Measurements from ENCODE around the gene RFC5. TPM values are rescaled to one million over a fixed set of nuclear protein-coding genes. Genes with fewer than 3 reads are reported as not detected.
"Not testable (repeated sequence)": the region's sequence is repeated elsewhere in the genome, so short reads cannot be mapped to it uniquely, and the experiment has no call there.

The RFC5 gene
- 30.4 and 39.4 TPM in 2 replicates for total RNA-seq (2014; rRNA removed; shearing (Covaris generic))

DNA sequence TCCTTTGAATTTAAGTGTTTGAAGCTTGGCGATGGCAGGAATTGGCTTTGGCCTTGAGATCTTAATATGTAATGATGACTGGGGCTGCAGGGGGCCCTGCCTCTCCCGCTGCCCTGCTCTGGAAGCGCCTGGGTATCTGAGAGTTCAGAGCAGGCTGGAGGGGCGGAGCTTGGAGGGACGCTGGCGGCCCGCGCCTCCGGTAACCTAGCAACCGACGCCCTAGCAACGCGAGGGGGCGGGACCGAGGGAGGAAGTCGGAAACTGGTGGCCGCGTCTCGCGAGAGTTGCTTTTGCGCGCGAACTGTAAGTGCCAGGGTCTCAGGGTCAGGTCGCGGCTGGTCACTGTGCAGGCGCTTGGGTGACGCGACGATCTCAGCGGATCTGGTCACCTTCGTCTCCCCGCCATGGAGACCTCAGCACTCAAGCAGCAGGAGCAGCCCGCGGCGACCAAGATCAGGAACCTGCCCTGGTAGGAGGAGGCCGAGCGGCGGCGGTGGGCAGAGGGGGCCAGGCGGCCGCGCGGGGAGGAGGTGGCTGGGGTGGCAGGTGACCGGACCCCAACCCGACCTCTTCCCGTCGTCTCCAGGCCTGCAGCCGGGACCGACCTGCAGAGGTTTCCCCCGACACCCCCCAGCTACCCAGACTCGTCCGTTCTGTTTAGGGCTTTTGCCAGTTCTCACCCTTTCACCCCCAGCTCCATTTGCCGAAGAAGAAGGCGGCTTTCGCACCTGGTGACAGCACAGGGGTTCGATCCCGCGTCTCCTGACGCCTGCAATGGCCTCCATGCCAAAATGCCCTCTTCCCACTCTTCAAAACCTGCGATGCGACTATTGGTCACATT is at the start of gene RFC5:
TSS of gene RFC5 (plus strand) at position 280 of the 841 bp plus-strand sequence. CDS start at position 405, 125 bp downstream.
- peak; percentile 90 for DNase-seq (ENCODE audit: low spot score)

DNA sequence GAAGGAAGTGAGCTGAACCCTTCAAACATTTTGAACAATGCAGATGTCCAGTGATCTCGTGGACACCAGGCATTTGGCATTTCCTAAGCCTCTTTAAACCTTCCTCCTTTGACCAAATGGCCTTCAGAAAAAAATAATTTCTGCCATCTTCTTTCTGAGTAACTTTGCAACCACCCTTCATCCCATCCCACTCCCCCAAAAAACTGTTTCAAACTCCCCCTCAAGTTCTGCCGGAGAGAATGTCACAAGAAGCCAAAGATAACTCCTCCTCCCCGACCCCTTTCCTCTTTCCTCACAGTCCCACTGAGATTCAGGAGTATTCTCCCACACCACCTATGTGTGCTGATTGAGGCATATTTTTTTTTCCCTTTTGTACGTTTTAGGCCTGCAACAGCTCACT is 49.5 kb upstream of the RFC5 start:
- DNase-seq (ENCODE audit: low spot score): no peak

GRCh38 chr12:117967512-117967911 is 49.0 kb upstream of the RFC5 start:
- DNase-seq (ENCODE audit: low spot score): no peak

GRCh38 chr12:117968151-117968789 is 48.2 kb upstream of the RFC5 start:
- no peak for DNase-seq (ENCODE audit: low spot score)

DNA sequence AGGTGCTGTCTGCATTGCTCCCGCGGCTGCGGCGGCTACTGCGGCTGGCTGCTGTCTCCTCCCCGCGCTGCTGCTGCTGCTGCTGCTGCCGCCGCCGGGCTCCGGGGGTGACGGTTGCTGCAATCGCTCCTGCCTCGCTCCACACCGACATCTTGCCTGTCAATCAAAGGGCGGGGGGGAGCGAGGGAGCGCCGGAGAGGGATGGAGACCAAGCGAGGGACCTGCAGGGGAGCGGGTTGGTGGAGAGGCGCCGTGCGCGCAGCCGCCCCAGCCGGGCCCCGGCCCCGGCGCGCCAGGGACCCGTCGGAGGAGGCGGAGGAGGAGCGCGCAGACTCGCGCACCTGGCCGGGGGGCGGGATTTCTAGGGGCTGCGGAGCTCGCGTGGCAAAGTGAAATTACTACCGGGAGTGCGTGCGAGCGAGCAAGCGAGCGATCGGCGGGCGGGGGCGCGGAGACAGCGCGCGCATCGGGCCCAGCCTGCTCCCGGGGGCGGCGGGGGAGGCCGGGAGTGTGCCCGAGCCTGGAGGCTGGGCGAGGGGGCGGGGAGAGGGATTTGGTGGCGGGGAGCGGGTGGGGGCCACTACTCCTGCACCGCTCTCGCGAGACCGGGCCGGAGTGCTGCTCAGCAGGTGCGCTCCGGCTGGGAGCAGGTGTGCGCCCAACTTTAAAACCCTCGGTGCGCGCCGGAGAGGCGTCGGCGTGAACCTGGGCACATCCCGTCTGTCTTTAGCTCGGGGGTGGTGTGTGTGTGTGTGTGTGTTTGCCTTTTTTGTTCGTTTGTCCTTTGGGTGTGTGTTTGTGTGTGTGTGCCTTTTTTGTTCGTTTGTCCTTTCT is 47.5 kb upstream of the RFC5 start, which contains the start of gene KSR2:
TSS of gene KSR2 (minus strand) at position 165 of the 834 bp plus-strand sequence. CDS start 735 bp downstream, outside the sequence.
- peak; percentile 36 for DNase-seq (ENCODE audit: low spot score)

DNA sequence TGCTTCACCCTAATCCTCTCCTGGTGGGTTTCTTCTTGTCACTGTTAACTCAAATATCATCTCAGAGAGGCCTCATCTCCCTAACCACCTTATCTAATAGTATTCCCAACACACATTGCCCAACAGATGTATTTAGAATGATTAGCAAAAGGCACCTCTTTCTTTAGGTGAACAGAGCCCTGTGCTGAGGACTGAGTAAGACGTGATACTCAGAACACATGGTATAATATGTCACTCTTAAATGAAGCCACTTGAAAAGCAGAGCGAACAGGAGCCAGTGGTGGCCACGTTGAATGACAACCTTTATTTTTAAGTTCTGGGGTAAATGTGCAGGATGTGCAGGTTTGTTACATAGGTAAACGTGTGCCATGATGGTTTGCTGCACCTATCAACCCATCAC is 46.2 kb upstream of the RFC5 start:
- no peak for DNase-seq (ENCODE audit: low spot score)

GRCh38 chr12:117972301-117972700 is 44.2 kb upstream of the RFC5 start:
- DNase-seq (ENCODE audit: low spot score): no peak

GRCh38 chr12:117975006-117975405 is 41.5 kb upstream of the RFC5 start:
- DNase-seq (ENCODE audit: low spot score): no peak

DNA sequence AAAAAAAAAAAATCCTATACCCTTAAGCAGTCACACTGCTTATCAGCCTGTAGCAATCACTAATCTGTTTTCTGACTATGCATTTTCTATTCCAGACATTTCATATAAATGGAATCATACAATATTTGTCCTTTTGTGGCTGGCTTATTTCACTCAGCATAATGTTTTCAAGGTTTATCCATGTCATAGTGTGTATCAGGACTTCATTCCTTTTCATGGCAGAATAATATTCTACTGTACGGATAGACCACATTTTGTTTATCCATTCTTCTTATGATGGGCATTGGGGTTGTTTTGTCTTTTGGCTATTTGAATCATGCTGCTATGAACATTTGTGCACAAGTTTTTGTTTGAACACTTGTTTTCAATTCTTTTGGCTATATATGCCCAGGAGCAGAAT is 39.1 kb upstream of the RFC5 start:
- no peak for DNase-seq (ENCODE audit: low spot score)

DNA sequence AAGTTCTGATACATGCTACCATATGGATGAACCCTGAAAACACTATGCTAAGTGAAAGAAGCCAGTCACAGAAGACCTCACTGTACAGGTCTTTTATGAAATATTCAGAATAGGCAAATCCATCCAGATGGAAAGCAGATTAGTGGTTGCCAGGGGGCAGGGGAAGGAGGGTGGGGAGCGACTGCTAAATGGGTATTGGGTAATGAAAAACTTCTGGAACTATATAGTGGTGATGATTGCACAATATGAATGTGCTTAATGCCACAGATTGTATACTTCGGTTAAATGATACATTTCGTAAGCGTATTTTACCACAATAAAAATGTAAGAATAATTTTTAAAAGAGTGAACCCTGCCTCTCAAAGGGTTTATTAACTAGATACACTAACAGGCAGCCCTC is 35.9 kb upstream of the RFC5 start:
- no peak for DNase-seq (ENCODE audit: low spot score)

DNA sequence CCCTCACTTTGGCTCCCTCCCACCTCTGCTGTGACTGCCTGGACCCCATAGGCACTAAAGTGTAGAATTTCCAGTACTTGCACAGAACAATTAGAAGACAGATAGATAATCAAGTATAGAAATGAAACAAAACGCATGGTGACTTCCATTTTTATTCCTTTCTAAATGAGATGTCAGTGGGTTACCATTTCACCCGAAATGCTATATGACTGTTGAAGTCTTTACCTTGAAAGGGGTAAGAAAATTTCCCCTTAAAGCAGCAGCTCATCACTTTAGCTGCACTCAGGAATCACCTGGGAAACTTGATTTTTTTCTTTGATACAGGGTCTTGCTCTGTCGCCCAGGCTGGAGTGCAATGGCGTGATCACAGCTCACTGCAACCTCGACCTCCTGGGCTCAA is 35.2 kb upstream of the RFC5 start:
- DNase-seq (ENCODE audit: low spot score): no peak

DNA sequence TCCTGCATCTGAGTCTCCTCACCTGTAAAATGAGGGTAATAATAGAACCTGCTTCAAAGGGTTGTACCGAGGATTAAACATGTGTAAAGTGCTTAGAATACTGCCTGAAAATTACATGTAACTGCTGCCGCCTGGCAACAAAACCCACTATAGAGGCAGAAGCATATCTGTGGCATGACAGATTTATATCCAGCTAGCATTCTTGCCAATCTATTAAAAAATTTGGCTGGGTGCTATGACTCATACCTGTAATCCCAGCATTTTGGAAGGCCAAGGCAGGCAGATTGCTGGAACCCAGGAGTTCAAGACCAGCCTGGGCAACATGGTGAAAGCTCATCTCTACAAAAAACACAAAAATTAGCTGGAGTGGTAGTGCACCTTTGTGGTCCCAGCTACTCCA is 31.3 kb upstream of the RFC5 start:
- DNase-seq (ENCODE audit: low spot score): peak; percentile 10

GRCh38 chr12:117986705-117987469 is 29.6 kb upstream of the RFC5 start:
- DNase-seq (ENCODE audit: low spot score): peak; percentile 84

GRCh38 chr12:117994551-117995438 is 21.7 kb upstream of the RFC5 start:
- DNase-seq (ENCODE audit: low spot score): no peak

DNA sequence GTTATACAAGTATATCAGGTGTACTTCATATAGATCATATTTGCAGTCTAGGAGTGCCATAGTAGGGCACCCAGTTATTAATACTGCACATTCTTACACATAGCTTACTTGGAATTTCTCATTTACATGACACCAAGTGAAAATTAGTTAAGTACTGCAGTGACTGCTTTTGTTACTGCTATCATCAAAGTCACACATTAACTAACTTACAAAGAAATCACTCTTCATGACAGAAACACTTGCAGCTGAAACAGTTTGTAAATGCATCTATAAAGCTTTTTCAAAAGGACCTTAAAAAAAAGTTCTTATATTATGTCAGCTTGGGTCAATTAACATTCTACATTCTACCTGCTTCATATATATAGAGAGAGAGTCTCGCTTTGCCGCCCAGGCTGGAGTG is 17.8 kb upstream of the RFC5 start:
- DNase-seq (ENCODE audit: low spot score): no peak

DNA sequence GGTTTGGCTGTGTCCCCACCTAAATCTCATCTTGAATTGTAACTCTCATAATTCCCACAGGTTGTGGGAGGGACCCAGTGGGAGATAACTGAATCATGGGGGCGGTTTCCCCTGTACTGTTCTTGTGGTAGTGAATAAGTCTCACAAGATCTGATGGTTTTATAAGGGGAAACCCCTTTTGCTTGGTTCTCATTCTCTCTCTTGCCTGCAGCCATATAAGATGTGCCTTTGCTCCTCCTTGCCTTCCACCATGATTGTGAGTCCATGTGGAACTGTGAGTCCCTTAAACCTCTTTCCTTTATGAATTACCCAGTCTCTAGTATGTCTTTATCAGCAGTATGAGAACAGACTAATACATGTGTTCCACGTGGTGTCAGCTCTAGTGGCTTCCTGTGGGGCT is 16.7 kb upstream of the RFC5 start:
- not testable (repeated sequence) for DNase-seq (ENCODE audit: low spot score)

DNA sequence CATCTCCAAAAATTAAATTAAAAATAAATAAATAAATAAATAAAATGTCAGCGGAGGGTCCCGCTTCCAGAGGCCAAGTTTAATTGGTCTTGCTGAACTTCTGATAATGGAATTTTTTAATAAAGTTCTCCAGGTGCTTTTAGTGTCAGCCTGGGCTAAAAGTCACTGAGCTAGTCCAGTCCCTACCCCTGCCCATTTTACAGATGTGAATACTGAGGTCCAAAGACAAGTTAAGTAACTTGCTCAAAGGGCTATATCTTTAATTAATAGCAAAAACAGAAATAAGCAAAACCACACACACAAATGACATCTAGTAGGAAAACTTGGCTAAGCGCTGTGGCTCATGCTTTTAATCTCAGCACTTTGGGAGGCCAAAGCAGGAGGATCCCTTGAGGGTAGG is 5.6 kb upstream of the RFC5 start:
- DNase-seq (ENCODE audit: low spot score): no peak

GRCh38 chr12:118011377-118011776 is 5.1 kb upstream of the RFC5 start:
- no peak for DNase-seq (ENCODE audit: low spot score)

- no peak for DNase-seq (ENCODE audit: low spot score)
Measured at GRCh38 chr12:118011961-118012360, 4.5 kb upstream of the RFC5 start.

DNA sequence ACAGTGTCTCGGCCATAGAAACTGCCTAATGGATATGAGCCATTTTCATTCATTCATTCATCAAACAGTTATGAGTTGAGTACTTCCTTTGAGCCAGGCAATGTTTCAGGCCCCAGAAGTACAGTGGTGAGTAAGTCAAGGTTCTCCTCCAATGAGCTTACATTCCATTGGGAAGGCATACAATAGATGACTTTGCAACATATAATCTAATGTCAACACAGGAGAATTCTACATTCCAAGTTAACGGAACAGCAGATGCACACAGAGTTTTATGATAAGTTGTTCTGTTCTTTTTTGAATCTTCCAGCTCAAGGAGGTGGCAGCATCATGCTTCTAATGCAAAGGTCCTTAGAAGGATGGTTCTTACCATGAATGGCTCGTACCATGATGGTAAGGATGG is 3.2 kb upstream of the RFC5 start:
- DNase-seq (ENCODE audit: low spot score): no peak

Measured in A172 (cell line).